Endothelial cell (in vitro differentiated cells): ENCODE data around the gene TGFB1I1. TPM values are rescaled to one million over a fixed set of nuclear protein-coding genes. Genes with fewer than 3 reads are reported as not detected.

Experiments
- DNase-seq: peaks from one replicate; pipeline ENCODE4 v3.0.0; 2021; ENCODE audit warnings: low spot score
- H3K27ac Mint-ChIP-seq: one replicate; pipeline ENCODE4 v1.8.0; 2021; ENCODE audit warnings: mixed read lengths, inconsistent platforms; ENCODE audit not compliant: unreplicated experiment
- H3K27me3 Mint-ChIP-seq: one replicate; pipeline ENCODE4 v1.8.0; 2021; ENCODE audit warnings: mild to moderate bottlenecking, moderate library complexity, mixed read lengths, inconsistent platforms; ENCODE audit not compliant: unreplicated experiment
- H3K36me3 Mint-ChIP-seq: one replicate; pipeline ENCODE4 v1.8.0; 2021; ENCODE audit warnings: mild to moderate bottlenecking, low read depth, mixed read lengths, inconsistent platforms; ENCODE audit not compliant: unreplicated experiment
- H3K4me1 Mint-ChIP-seq: one replicate; pipeline ENCODE4 v1.8.0; 2021; ENCODE audit warnings: mild to moderate bottlenecking, mixed read lengths, inconsistent platforms; ENCODE audit not compliant: unreplicated experiment
- H3K4me3 Mint-ChIP-seq: one replicate; pipeline ENCODE4 v1.8.0; 2021; ENCODE audit warnings: mild to moderate bottlenecking, mixed read lengths, inconsistent platforms; ENCODE audit not compliant: unreplicated experiment
- H3K9me3 Mint-ChIP-seq: one replicate; pipeline ENCODE4 v1.8.0; 2021; ENCODE audit warnings: mixed read lengths, inconsistent platforms; ENCODE audit not compliant: unreplicated experiment
- total RNA-seq: library from RNA; stranded (reverse); fragmentation: NEBNext Ultra II Directional; extraction: Animal tissue kit (Norgen Biotek cat#: 25700); gene quantifications from one replicate; pipeline ENCODE4 v1.2.1, GENCODE V29; 2021; ENCODE audit not compliant: unreplicated experiment
- TF ChIP-seq, protein P1 (sequence below): fragments of 200-600 bp; sonication (generic); IDR thresholded peaks from one replicate; pipeline ENCODE4 v1.5.0; 2021; ENCODE audit warnings: antibody characterized with exemption; ENCODE audit not compliant: unreplicated experiment

The TGFB1I1 gene
- total RNA-seq, 1 donor from 2014 or later: 42.5 TPM

DNA sequence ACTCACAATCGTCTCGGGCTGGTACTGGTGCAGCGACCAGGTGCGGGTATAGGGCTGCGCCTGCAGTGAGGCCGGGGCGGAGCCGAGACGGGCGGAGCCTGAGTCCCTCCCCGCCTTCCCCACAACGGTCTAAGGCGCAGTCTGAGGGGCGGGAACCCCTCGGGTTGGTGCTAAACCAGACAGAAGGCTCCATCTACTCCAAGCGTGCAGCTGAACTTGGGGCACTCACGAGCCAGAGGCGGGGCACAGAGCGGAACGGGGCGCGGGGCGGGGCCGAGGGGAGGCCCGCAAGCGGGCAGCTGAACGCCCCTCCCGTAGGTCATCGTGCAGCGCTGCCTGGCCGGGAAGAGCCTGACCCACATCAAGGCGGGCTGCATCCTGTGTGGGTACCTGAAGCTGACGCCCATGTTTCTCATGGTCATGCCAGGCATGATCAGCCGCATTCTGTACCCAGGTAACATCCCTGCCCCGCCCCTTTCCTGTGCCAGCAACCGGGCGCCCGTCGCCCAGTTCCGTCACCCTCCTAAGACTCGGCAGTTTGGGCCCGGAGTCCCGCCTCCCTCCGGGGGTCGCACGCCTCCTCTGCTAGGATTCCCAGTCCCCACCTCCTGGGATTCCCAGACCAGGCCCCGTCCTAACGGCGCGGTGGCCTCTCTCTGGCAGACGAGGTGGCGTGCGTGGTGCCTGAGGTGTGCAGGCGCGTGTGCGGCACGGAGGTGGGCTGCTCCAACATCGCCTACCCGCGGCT, 15.9 kb downstream of the TGFB1I1 start:
- Mint-ChIP-seq H3K4me3 (no peak overlapping the region), H3K36me3 (peaks cover 18% of the 10 kb centered on the region), H3K9me3 (no peaks in the 10 kb centered on the region), H3K27me3 (peaks cover 35% of the 10 kb centered on the region), H3K27ac (no peak overlapping the region), H3K4me1 (no peaks in the 10 kb centered on the region)
- no peak for DNase-seq
- TF ChIP-seq, protein P1, sequence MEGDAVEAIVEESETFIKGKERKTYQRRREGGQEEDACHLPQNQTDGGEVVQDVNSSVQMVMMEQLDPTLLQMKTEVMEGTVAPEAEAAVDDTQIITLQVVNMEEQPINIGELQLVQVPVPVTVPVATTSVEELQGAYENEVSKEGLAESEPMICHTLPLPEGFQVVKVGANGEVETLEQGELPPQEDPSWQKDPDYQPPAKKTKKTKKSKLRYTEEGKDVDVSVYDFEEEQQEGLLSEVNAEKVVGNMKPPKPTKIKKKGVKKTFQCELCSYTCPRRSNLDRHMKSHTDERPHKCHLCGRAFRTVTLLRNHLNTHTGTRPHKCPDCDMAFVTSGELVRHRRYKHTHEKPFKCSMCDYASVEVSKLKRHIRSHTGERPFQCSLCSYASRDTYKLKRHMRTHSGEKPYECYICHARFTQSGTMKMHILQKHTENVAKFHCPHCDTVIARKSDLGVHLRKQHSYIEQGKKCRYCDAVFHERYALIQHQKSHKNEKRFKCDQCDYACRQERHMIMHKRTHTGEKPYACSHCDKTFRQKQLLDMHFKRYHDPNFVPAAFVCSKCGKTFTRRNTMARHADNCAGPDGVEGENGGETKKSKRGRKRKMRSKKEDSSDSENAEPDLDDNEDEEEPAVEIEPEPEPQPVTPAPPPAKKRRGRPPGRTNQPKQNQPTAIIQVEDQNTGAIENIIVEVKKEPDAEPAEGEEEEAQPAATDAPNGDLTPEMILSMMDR: no peak

DNA sequence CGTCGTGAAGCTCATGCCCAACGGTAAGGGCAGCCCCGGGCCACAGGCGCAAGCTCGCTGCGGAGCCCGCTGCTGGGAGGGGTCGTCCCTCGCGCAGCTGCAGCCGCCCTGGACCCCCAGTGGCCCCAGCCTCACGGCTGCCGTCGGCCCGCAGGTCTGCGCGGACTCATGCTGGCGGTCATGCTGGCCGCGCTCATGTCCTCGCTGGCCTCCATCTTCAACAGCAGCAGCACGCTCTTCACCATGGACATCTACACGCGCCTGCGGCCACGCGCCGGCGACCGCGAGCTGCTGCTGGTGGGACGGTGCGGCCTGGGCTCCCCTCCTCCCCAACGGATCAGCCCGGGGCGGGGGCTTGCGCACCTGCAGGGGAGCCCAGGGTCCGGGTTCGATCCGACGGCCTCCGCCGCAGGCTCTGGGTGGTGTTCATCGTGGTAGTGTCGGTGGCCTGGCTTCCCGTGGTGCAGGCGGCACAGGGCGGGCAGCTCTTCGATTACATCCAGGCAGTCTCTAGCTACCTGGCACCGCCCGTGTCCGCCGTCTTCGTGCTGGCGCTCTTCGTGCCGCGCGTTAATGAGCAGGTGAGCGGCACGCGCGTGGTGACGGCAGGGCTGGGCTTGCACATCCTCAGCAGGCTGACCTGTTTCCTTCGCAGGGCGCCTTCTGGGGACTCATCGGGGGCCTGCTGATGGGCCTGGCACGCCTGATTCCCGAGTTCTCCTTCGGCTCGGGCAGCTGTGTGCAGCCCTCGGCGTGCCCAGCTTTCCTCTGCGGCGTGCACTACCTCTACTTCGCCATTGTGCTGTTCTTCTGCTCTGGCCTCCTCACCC, 16.7 kb downstream of the TGFB1I1 start:
- Mint-ChIP-seq H3K4me3 (peak overlapping the region; percentile 69), H3K36me3 (peaks cover 26% of the 10 kb centered on the region), H3K27ac (no peak overlapping the region), H3K27me3 (peaks cover 35% of the 10 kb centered on the region), H3K9me3 (no peaks in the 10 kb centered on the region), H3K4me1 (no peaks in the 10 kb centered on the region)
- TF ChIP-seq, protein P1: no peak
- no peak for DNase-seq

DNA sequence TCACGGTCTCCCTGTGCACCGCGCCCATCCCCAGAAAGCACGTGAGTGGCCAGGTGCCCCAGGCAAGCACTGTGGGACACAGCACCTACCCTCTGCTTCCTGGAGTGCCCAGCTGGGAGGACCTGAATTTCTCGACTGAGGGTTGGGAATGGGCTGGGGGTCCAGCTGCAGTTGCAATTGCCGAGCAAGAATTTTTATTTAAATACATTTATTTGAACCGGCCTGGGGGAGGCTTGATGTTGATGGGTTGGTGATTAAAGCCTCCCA, 17.3 kb downstream of the TGFB1I1 start:
- peaks cover 29% of the 10 kb centered on the region for H3K27me3 Mint-ChIP-seq
- H3K36me3 Mint-ChIP-seq: peaks cover 29% of the 10 kb centered on the region

DNA sequence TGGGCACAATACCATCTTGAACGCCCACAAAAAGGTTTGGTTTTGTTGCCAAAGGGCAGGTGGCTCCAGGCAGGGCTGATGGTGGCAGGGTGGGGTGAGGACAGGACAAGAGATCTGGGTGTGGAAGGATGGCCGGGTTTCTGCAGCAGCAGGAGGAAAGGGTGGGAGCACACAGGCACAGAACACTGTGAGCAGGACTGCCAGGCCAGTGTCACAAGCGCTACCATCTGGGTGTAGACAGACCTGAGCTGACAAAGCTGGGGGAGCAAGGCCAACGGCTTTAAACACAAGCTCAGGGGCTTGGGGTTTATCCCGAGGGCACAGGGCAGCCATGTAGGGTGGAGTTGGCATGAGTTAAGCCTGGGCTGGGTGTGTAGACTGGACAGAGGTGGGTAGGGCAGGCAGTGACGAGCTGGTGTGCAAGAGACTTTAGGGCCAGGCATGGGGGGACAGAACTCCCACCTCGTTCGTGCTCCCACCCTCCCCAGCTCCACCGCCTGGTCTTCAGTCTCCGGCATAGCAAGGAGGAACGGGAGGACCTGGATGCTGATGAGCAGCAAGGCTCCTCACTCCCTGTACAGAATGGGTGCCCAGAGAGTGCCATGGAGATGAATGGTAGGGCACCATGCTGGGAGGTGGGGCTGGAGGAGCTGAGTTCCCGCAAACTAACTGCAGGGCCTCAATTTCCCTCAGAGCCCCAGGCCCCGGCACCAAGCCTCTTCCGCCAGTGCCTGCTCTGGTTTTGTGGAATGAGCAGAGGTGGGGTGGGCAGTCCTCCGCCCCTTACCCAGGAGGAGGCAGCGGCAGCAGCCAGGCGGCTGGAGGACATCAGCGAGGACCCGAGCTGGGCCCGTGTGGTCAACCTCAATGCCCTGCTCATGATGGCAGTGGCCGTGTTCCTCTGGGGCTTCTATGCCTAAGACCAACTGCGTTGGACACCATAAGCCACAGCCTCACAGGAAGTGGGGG, 17.9 kb downstream of the TGFB1I1 start:
- H3K36me3 Mint-ChIP-seq: peaks cover 29% of the 10 kb centered on the region
- no peak overlapping the region for H3K27ac Mint-ChIP-seq
- H3K9me3 Mint-ChIP-seq: no peaks in the 10 kb centered on the region
- DNase-seq: no peak
- H3K4me3 Mint-ChIP-seq: peak overlapping the region; percentile 44
- H3K27me3 Mint-ChIP-seq: peaks cover 28% of the 10 kb centered on the region
- no peaks in the 10 kb centered on the region for H3K4me1 Mint-ChIP-seq
- TF ChIP-seq, protein P1: no peak

More for the DNA sequence above, 17.3 kb downstream of the TGFB1I1 start:
- H3K9me3 Mint-ChIP-seq: no peaks in the 10 kb centered on the region
- peak overlapping the region; percentile 69 for H3K4me3 Mint-ChIP-seq
- no peak for DNase-seq
- no peak overlapping the region for H3K27ac Mint-ChIP-seq
- H3K4me1 Mint-ChIP-seq: no peaks in the 10 kb centered on the region
- TF ChIP-seq, protein P1: no peak
